Suppressor macrophage (primary cell): Measurements from ENCODE around the gene FZD8.
"Not testable (repeated sequence)": the region's sequence is repeated elsewhere in the genome, so short reads cannot be mapped to it uniquely, and the experiment has no call there.

ENCODE experiments used
- DNase-seq, 4 experiments: peaks; one replicate each; pipeline ENCODE4 v3.0.0-alpha.2; 2020 to 2022
- total RNA-seq, 17 experiments: gene quantifications; one replicate each; lab custom pipeline; 2026; ENCODE audit warnings: mixed read lengths in 6 of 17, inconsistent platforms in 3 of 17; lab: John Stamatoyannopoulos, UW

FZD8 gene, protein sequence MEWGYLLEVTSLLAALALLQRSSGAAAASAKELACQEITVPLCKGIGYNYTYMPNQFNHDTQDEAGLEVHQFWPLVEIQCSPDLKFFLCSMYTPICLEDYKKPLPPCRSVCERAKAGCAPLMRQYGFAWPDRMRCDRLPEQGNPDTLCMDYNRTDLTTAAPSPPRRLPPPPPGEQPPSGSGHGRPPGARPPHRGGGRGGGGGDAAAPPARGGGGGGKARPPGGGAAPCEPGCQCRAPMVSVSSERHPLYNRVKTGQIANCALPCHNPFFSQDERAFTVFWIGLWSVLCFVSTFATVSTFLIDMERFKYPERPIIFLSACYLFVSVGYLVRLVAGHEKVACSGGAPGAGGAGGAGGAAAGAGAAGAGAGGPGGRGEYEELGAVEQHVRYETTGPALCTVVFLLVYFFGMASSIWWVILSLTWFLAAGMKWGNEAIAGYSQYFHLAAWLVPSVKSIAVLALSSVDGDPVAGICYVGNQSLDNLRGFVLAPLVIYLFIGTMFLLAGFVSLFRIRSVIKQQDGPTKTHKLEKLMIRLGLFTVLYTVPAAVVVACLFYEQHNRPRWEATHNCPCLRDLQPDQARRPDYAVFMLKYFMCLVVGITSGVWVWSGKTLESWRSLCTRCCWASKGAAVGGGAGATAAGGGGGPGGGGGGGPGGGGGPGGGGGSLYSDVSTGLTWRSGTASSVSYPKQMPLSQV
- 0.28 to 2.8 (median 1.3) reads per million in 17 experiments for total RNA-seq

DNA sequence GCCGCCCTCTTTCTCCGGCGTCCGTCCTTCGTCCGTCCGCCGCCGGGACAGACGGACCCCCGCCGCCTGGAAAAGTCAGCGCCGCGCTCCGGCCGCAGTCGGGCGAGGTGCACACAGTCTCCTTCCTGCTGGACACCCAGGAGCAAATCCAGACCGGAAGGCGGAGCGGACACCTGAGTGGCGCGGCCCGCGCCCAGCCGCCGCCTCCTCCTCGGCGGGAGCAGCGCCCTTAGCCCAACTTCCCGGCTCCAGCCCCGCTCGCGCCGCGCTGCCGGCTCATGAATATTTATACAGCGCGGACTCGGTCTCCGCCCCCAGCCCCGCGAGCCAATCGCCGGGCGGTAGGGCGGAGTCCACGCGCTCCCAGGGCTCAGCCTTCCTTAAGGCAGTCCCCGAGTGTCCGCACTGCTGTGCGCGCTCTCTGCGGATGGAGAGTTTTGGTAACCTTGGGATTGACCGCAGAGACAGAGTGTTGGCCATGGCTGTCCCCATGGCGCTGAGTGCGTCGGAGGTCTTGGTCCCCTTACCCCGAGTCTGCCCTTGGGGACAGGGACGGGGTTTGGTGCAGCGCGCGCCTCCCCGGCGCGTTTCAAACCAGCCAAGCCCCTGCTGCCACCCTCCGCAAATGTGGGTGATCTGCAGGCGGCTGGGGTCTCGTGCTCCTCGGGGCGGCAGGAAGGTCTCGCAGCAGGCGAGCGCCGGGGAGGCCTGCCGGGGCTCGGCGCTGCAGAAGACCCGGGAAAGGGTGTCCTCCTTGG, at the start of gene FZD8:
TSS of gene FZD8 (minus strand) at position 262 of the 758 bp plus-strand sequence. CDS start 867 bp downstream, outside the sequence.
- peak; percentile 88 to 95 (median 92) for DNase-seq

DNA sequence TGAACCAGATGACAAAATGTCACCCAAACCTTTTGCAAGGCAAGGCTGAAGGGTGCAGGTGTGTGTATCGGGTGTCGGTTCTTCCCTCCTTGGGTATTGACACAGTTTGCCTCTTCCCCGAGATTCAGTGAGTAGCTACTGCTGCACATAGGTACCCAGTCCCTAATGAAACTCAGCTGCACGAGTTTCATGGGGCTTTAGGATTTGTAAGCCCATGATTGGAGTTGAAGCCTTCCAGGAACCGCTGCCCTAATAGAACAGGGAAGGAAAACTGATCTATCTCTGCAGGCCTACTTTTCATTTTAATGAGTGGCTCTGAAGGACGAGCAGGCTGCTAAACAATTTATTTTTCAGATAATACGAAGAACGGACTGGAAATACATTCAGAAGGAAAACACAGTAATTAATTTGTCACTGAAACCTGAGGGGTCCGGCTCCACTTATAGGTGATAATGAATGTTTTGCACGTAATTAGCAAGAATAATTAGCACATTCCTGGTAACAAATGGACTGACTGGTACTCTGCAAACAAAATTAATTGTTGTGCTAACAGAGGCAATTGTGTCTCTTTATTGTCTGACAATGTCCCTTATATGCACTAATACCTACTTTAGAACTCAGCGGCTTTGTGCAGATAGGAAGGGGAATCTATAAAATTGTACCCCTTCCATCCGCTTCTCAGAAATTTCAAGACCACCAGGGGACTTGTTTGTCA, 49.6 kb upstream of the FZD8 start:
- no peak for DNase-seq

DNA sequence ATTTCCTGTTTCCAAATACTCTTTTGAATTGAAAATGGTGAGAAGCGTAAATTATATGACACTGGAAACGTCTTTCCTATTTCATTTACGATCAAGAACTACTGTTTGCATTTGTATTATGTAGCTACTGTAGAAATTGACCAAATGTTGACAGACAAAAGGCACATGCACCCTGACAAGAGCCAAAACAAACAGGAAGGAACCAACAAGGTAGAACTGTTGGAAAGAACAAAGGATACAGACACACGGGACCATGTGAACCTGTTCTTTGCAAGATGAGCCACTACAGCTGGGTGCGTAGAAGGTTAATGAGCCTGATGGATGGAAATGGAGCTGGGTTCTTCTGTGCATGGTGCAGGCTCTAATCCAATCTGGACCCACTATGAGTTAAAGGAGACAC, 48.4 kb upstream of the FZD8 start:
- no peak for DNase-seq

DNA sequence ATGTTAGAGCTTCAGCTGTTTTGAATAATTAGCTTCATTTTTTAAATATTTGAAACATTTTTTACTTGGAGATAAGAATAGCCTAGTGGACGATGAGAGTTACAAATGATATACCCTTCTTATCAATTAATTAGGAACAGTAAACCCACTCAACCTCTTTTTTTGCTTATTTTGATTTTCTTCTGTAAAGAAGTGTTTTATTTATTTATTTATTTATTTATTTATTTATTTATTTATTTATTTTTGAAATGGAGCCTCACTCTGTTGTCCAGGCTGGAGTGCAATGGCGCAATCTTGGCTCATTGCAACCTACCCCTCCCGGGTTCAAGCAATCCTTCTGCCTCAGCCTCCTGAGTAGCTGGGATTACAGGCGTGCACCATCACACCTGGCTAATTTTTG, 43.8 kb upstream of the FZD8 start:
- not testable (repeated sequence) for DNase-seq

DNA sequence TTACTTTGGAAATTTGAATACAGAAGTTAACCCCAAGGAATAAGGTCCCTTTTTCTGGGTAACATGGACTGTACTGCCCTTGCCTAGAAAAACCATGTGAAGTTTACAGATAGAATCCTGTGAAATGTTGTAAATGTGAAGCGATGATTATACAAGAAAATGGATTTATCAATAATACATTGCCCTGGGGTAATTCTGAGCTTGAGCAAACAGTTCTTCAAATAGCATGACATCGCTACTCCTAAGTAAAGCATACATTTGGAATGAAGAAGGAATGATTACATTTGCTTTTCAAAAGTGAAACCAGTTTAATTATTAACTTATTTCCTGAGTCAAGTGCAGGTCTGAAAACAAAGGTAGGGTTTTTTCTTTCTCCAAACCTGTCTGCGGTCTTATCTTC, 43.3 kb upstream of the FZD8 start:
- DNase-seq, result no peak

DNA sequence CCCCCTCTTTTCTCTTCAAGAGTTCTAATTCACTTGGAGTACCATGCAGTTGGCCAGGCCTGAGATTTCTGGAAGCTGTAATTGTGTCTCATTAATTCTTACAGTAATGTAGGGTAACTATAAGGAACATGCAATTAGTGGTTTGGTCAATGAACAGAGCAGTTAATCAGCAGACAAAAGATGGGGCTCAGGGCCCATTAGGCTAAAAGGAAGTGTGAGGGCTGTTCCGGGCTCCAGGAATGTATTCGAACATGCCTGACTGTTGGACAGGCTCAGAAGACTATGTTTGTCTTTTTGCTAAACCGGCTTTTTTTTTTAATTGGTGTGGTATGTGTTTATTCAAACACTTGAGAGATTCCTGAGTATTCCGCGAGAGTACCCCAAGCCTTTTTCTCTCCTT, 42.5 kb upstream of the FZD8 start:
- DNase-seq, result no peak

DNA sequence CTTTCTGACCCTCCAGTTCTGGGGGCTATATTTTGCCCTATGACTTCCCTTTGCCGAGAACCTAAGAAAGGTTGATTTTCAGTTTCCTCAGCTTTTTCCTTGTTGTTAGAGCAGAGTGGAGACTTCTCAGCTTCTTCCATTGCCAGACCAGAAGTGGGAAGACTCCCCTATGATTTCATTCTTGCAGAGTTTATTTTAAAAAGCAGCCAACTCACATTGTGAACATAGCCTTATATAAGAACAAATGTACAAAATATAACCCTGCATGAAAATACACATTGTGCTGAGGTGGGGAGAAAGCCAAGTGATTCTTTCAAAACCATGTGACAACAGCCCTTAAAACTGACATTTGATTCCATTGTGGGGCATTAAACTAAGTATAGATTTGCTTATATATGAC, 33.8 kb upstream of the FZD8 start:
- DNase-seq, result no peak

DNA sequence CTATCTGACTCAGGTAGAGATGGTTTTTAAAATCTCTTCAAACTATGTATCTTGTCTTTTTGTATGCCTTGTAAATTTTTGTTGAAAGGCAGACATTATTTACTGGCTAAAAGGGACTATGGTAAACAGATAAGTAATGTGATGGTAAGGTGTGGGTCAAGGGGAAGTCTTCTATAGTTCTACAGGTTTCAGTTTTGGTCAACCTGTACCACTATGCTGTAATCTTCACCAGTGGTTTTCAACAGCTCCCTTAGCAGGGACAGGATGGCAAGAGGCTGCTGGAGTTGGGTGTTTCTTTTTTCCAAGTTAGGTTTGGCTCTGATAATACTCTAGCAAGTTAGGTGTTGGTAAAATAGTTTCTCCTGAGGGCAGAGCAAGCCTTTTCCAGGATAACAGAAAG, 32.7 kb upstream of the FZD8 start:
- DNase-seq, result no peak

DNA sequence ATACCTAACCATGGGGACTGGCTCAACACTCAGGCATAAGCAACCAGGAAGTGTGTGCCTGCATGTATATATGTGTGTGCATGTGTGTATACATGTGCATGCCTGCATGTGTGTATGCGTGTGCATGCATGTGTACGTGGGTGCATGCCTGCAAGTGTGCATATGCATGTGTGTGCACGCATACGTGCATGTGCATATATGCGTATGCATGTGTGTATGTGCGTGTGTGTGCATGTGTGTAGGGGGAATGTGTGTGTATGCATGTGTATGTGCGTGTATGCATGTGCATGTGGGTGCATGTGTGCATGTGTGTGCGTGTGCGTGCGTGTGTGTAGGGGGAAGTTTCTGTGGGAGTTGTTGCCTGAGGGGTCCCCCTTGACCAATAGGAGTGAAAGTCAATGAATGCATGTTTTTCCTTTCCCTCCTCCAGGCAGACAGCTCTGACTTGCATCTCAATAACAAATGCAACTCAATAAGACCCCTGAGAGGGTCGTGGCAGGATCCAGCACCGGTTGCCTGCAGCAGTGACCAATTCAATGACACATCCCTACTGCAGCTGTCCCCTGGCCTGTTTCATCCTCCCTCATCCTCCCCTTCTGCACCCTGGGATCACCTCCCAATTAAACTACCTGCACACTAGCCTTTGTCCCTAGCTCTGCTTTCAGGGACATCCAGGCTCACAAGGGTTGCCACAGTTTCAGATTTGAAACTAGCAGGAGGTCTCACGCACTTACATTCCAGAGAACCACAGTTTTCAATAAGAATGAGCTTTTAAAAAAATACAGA, 27.0 kb upstream of the FZD8 start:
- no peak for DNase-seq

DNA sequence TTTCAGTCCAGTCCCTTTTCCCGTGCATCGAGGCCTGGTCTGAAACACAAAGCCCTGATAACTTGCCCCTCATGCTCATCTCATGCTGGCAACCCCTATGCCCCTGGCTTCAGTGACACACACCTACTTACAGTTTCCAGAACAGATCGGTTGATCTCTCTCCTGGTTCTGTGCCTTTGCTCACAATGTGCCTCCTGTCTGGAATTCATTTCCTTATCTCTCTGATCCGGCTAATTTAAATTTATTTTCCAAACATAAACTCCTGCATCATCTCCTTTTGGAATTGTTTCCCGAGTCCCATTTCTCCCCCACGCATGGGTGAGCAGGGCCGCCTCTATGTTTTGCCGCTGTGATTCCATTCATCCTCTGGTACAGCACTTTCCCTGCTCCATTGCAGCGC, 25.9 kb upstream of the FZD8 start:
- no peak for DNase-seq

DNA sequence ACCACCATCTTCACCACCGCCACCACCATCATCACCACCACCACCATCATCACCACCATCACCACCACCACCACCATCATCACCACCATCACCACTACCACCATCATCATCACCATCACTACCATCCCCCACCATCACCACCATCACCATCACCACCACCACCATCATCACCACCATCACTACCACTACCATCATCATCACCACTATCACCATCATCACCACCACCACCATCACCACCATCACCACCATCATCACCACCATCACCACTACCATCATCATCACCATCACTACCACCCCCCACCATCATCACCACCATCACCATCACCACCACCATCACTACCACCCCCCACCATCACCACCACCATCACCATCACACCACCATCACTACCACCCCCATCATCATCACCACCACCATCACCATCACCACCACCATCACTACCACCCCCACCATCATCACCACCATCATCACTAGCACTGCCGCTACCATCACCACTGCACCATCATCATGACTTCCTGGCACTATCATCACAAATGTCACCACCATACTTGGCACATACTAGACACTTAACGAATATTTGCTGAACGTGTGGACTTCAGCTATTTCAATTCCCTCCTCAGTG, 25.3 kb upstream of the FZD8 start:
- no peak for DNase-seq

DNA sequence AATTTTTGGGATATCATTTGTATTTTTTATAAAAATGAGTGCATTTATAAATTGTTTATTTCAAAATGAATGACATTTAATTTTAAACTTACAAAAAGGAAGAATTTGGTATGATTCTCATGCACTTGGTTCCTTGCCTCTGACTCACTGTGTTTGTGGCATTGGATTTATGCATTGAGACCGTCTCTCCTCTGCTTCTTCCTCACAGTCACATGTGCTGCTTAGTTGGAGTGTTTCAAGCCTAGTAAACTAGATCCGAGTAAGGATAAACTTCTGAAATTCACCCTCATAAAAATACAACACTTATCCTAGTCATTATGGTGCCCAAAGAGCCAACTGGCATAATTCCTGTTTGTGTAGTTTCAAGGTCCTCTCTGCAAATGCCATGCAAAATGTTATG, 19.1 kb upstream of the FZD8 start:
- no peak for DNase-seq

DNA sequence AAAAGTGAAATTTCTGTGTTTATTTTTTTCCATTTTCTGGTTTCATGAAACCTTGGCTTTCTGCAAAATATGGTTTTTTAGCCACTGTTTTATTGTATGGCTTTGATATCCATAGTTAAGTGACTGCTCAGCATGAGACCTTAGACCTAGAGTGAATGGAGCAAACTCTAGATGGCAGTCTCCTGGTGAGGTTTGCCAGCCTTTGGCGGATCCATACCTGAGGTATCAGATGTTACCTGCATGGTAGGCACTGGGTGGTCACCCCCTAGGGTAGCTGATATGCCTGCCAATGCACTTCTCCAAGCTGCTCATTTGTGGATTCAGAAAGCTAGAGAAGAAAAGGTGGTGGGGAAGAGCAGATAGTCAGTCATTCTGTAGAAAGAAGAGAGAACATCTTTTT, 17.4 kb upstream of the FZD8 start:
- DNase-seq, result no peak

DNA sequence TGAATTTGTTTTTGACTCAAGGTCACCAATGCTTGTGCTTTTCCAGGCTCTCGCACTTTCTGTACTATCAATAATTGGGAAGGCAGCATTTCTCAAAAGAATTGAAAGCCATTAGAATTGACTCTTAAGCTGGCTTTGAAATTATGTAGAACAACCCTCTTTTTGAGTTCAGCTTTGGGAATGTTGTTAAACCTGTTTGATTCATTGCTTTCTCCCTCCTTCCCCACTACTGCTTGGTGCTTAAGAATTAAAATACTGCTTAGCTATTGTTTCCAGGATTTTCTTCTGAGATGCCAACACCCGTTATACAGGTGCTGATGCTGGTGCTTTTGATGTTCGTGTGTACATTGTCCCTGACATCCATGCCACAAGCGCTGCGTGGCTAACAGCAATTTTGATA, 15.5 kb upstream of the FZD8 start:
- no peak for DNase-seq

DNA sequence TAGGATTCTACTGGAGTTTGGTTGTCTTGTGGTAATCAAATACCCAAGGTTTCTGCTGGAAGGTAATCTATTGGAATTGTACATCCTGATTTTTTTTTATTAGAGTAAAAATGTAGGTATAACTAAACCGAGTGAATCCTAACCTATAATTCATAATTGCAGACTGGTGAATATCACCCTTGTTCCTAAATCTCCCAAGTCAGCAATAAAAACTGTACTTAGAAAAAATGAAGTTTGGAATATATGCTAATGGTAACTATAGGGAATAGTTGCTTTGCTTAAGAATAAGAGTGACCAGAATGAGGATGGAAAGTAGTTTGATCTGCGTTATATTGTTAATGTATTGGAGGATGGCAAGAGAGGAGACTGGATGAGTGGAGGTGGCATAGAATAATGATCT, 10.7 kb upstream of the FZD8 start:
- no peak for DNase-seq

DNA sequence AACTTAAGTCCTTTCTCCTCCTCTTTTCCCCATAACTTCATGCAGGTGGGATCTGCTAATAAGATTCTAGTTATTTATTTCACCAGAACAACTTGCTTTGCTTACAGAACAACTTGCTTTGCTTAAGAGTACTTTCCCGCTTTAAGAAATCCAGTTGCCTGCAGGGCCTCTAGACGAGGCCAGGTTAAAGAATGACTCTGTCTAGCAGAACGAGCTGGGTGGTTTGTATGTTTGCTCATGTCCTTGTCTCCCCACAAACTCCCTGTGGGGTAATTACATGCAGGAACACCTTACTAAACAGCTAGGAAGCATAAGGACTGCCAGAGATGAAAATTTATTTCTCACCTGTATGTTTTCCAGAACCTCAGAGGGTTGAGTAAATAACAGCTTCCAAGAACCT, 8.8 kb upstream of the FZD8 start:
- DNase-seq, result no peak

DNA sequence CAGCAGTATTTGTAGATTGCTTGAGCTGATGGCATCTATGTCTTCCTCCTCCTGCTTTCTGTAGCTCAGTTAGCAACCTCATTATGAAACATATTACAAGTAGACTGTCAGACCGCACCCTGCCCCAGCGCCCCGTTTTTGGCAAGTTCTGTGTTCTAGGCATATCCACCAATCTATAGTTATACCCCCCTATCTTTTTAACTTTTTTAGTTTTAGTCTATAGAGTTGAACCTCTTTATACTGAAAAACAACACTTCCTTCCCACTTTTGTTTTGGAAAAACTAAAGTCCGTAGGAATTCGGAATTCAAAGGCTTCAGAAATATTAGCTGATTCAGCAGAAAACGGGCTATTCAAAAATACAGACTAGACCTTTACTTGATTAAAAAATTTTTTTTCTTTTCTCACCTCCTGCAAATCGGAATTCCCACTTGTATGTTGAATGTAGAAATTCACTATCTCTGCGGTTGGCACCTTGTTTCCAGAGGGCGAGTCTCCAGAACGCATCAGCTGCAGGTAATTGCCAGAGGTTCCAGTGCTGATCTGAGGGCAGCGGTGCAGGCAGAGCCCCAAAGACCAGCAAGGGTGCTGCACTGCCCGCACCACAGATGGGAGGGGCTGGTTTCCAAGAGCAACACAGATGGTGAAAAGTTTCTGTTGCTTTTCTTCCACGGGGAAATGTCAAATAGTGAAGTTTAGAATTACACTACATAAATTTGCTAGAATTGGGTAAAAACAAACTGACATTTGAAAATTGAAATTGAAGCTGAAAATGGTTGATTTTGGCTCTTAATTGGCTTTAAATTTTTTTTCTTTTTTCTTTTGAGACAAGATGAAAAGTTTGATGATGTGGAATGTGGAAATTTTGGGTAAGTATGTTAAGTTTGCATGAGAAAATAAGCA, 2.2 kb upstream of the FZD8 start:
- no peak for DNase-seq

DNA sequence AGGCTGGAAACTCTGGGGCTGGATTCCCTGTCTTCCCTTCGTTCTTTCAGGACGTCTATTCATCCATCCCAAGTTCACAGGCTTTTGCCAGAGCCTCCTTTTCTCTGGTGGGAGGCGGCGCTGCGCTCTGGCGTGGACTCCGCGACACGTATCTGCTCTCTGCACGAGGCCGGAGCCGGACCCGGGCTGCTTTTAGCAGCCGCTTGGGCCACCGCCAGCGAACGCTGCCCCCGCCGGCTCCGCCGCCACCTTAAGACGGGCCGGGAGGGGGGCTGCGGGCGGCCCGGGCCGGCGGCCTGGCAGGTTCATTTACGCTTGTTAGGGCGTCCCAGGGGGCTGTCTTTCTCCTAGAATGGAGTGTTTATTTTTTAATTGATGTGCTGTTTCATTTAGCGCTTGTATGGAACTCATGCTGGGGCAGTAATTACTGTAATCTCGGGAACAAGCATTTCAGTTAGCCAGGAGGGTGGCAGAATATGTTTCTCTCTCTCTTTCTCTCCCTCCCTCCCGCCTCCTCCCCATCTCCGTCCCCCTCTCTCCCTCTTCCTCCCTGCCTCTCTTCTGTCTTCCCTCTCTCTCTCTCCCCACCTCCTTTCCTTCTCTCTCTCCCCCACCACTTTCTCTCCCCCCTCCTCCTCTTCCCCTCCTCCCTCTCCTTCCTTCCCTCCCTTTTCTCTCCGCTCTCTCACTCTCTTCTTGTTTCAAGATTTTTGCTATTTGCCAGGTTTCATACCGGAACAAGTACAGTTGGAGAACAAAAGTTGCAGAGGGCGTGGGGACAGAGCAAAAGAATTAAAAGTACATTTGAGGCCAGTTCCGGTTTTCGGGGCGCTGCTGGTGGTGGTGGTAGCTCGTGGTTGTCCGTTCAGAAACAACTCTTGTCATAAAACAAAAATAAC, 1.3 kb upstream of the FZD8 start:
- DNase-seq, result peak; percentile 28 to 49 (median 38)

DNA sequence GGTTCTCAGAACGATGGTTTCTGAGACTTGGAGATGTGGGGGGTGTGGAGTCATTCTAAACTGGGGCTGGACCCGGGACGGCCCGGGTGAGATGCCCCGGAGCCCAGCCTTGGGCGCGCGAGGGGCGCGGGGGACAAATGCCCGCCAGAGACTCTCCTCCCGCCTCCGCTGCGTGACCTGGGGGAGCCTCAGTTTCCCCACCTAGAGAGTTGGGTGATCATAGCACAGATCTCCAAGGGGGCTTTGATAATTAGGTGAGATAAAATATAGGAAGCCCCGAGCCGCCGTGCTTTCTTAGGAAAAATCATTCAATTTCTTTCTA, 658 bp upstream of the FZD8 start:
- DNase-seq, result no peak

DNA sequence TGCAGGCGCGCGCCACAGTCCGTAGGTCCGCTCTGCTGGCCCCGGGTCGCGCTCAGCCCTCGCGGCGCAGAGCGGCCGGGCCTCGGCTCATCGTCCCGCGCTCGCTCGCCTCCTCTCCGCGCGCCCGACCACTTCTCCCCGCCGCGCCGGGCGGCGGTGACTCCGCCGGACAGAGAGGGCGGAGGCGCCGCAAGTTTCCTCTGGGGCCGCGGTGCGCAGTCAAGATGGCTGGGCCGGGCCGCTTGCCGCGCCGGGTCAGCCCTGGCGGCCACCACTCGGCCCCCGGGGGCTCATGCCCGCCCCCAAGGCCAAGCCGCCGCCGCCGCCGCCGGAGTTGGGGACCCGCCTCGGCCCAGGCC, 441 bp downstream of the FZD8 start:
- DNase-seq, result peak; percentile 14 to 67 (median 47)
